ENCODE data around the gene TMEM91.
A peak's percentile ranks its signal among the peaks of the same experiment; 100 is the strongest.

The TMEM91 gene

DNA sequence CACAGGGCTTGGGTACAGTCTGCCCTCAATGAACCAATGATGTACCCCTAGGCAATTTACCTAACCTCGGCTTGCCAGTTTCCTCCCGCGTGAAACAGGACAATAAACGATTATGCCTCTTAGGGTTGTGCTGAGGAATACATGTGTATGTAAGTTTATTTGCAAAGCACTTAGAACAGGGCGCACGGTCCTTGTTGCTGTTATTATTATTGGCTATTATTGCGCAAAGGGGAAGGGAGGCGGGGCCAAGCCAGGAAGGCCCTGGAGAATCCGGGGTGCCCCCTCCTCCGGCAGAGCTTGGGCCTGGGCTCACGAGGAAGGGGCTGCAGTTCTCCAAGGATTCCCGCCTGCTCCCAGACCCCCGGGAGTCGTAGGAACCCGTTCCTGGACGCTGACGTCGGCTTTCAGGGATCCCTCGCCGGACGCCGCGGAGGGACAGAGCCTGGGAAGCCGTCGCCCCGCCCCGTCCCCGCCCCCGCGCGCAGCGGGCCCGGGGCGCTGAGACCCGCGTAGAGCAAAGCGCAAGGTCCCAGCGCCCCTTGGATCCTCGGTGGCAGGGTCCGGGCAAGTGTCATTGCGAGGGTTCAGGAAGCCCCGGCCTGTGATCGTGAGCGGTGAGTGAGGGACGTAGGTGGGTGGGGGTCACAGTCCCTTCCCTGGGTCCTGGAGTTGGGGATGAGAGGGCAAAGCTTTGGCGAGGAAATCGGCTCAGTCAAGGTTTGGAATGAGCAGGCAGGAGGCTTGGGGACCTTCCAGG is at the start of gene TMEM91:
TSS of gene TMEM91 (plus strand) at position 293 of the 757 bp plus-strand sequence. CDS start 1,777 bp downstream, outside the sequence.
- H3K9ac ChIP-seq (ENCODE audit: insufficient read length): peak within 1 kb of the TSS; percentile 63
- no peaks in the 10 kb centered on the region for H3K9me3 ChIP-seq (ENCODE audit: low read depth, low read length)
- H3K4me3 ChIP-seq: peak within 1 kb of the TSS; percentile 89
- DNase-seq (ENCODE audit: low read depth, low spot score): no peak
- no peaks in the 10 kb centered on the region for H3K36me3 ChIP-seq (ENCODE audit: insufficient read depth, low read length)
- TF ChIP-seq FOXP2 (optimal IDR thresholded peaks at IDR 0.05; ENCODE audit: control extremely low read depth, extremely low read length, insufficient read depth) (no peak), POLR2AphosphoS5 (IDR thresholded peaks at IDR 0.05; ENCODE audit: borderline replicate concordance, low read depth, low read length) (no peak; the same call in 1 of the 2 replicates), EZH2 (IDR thresholded peaks at IDR 0.05) (no peak)
- no peak within 1 kb of the TSS for H3K27ac ChIP-seq

DNA sequence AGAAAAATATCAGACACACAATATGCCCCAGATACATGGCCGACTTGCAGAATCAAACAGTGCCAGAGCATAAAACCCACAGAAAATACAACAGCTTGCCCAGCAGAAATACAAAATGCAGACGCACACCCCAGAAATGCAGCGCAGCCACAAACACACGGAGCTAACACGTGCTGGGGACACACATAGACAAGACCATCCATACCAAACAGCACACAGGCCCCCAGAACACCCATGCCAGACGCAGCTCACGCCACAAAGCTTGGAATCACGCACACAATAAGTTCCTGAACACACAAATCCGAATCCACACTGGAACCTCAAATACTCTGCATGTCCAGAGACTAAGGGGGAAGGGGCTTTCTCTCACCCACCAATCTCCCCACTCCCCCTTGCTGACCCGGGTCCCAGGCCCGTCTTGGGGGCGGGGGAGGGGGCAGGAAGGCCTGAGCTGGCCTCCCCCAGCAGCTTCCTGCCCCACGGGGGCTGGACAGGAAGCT is 49.2 kb upstream of the TMEM91 start:
- no peak for DNase-seq (ENCODE audit: low read depth, low spot score)
- Histone ChIP-seq H3K9me3 (ENCODE audit: low read depth, low read length) (no peaks in the 10 kb centered on the region), H3K9ac (ENCODE audit: insufficient read length) (no peak overlapping the region), H3K27ac (peak overlapping the region; percentile 54), H3K4me3 (no peak overlapping the region), H3K36me3 (ENCODE audit: insufficient read depth, low read length) (peaks cover 29% of the 10 kb centered on the region)
- TF ChIP-seq EZH2 (IDR thresholded peaks at IDR 0.05): no peak

DNA sequence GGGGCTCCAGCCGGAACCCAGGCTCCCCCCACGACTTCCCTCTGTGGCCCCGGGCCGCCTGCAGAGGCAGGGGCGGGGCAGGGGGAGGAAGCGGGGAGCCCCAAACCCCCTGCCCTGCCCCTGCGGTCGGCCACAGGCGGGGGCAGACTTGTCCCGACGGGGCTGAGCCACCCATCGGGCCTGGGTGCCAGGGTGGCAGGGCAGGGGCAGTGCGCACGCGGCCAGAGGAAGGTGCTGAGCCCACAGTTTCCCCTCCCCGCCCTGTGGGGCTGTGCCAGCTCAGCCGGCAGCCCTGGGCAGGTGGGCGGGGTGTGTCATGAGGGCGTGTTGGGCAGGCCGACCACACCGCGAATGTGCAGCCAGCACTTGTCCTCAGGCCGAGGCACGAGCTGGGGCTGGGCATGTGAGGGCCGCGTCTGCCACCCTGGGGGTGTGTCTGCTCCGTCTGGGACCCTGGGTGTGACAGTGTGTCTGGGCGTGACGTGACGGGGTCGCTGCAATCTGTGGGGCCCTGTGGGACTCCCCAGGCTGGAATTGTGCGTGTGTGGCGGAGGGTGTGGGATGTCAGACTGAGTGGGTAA is 48.7 kb upstream of the TMEM91 start:
- Histone ChIP-seq H3K9ac (ENCODE audit: insufficient read length) (no peak overlapping the region), H3K9me3 (ENCODE audit: low read depth, low read length) (no peaks in the 10 kb centered on the region), H3K4me3 (no peak overlapping the region), H3K27ac (peak overlapping the region; percentile 54; the same call in 1 of the 2 replicates), H3K36me3 (ENCODE audit: insufficient read depth, low read length) (peaks cover 34% of the 10 kb centered on the region)
- no peak for TF ChIP-seq FOXP2 (optimal IDR thresholded peaks at IDR 0.05; ENCODE audit: control extremely low read depth, extremely low read length, insufficient read depth)
- no peak; the same call in 1 of the 2 replicates for TF ChIP-seq POLR2AphosphoS5 (IDR thresholded peaks at IDR 0.05; ENCODE audit: borderline replicate concordance, low read depth, low read length)
- no peak for TF ChIP-seq EZH2 (IDR thresholded peaks at IDR 0.05)
- no peak for DNase-seq (ENCODE audit: low read depth, low spot score)

DNA sequence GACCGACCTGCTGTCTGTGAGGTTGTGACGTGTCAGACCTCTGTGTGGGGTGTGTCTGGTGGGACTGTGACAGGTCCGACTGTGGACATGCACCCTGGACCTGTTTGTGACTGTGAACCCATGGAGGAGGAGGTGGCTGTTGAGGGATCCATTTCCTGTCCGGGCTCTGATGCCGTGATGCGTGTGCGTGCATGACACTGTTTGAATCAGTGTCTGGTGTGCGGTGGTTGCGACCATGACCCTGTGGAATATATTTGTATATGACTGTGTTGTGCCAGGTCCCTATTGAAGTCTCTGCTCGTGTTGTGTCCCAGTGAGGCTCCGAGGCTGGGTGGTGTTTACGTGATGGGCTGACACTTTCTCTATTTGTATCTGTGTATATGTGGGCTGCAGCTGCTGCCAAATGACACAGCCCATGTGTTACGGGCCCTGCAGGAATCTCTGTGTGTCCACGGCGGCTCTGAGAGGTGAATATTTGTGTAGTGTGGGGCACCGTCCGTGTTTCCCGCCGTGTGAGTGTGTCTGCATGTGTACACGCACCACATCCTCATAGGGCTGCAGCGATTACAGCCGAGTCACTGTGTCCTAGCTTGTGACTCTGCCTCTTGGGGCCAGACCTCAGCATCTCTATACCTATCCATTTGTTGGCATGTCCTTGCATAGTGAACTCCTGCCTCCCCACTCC is 48.0 kb upstream of the TMEM91 start:
- Histone ChIP-seq H3K9me3 (ENCODE audit: low read depth, low read length) (no peaks in the 10 kb centered on the region), H3K9ac (ENCODE audit: insufficient read length) (no peak overlapping the region), H3K36me3 (ENCODE audit: insufficient read depth, low read length) (peaks cover 36% of the 10 kb centered on the region), H3K4me3 (no peak overlapping the region), H3K27ac (no peak overlapping the region)
- TF ChIP-seq EZH2 (IDR thresholded peaks at IDR 0.05): no peak
- TF ChIP-seq FOXP2 (optimal IDR thresholded peaks at IDR 0.05; ENCODE audit: control extremely low read depth, extremely low read length, insufficient read depth): no peak
- TF ChIP-seq POLR2AphosphoS5 (IDR thresholded peaks at IDR 0.05; ENCODE audit: borderline replicate concordance, low read depth, low read length): no peak
- no peak for DNase-seq (ENCODE audit: low read depth, low spot score)

DNA sequence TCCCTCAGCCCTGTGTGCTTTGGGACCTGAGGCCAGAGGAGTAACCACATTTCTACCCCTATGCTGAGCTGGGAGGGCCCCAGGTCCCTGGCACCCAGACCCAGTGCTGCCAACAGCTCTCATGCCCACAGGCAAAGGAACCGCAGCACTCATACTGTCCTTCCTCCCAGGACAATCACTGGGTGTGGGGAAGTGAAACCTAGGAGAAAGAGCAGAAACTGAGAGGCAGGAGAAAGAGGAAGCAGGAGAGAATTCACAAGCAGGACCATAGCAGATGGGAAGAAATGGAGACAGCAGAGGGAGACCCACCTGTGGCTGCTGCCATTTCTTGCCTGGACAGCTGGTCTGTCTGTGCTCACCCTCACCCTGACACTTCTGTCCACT is 47.5 kb upstream of the TMEM91 start:
- peaks cover 36% of the 10 kb centered on the region for H3K36me3 ChIP-seq (ENCODE audit: insufficient read depth, low read length)
- TF ChIP-seq EZH2 (IDR thresholded peaks at IDR 0.05) (no peak), FOXP2 (optimal IDR thresholded peaks at IDR 0.05; ENCODE audit: control extremely low read depth, extremely low read length, insufficient read depth) (no peak), POLR2AphosphoS5 (IDR thresholded peaks at IDR 0.05; ENCODE audit: borderline replicate concordance, low read depth, low read length) (no peak)
- no peak for DNase-seq (ENCODE audit: low read depth, low spot score)
- no peak overlapping the region for H3K4me3 ChIP-seq
- H3K9me3 ChIP-seq (ENCODE audit: low read depth, low read length): no peaks in the 10 kb centered on the region
- no peak overlapping the region for H3K27ac ChIP-seq
- H3K9ac ChIP-seq (ENCODE audit: insufficient read length): no peak overlapping the region

GRCh38 chr19:41330481-41330880 is 45.9 kb upstream of the TMEM91 start:
- H3K9ac ChIP-seq (ENCODE audit: insufficient read length): no peak overlapping the region
- no peak overlapping the region for H3K4me3 ChIP-seq
- H3K27ac ChIP-seq: no peak overlapping the region
- H3K9me3 ChIP-seq (ENCODE audit: low read depth, low read length): no peaks in the 10 kb centered on the region
- TF ChIP-seq EZH2 (IDR thresholded peaks at IDR 0.05) (no peak), FOXP2 (optimal IDR thresholded peaks at IDR 0.05; ENCODE audit: control extremely low read depth, extremely low read length, insufficient read depth) (no peak), POLR2AphosphoS5 (IDR thresholded peaks at IDR 0.05; ENCODE audit: borderline replicate concordance, low read depth, low read length) (no peak)
- no peak for DNase-seq (ENCODE audit: low read depth, low spot score)
- H3K36me3 ChIP-seq (ENCODE audit: insufficient read depth, low read length): peaks cover 39% of the 10 kb centered on the region

DNA sequence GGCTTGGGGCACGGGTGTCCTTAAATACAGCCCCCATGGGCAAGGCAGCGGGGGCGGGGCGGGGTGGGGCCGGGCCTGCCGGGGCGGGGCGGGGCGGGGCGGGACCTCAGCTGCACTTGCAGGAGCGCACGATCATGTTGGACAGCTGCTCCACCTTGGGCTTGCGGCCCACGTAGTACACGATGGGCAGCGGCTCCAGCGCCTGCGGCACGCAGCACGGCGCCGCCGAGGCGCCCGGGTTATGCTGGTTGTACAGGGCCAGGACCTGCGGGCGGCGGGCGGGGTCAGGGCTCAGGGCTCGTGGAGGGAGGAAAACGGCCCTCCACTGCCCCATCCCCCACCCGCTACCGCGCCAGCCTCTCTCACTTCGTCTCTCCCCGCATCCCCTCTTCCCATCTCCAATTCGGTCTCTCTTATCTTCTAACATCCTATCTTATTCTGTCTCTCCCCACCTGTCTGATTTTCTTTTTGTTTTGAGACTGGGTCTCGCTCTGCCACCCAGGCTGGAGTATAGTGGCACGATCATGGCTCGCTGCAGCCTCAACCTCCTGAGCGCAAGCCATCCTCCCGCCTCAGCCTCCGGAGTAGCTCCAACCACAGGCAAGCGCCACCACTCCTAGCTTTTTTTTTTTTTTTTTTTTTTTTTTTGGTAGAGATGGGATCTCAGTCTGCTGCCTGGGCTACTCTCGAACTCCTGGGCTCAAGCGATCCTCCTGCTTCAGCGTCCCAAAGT is 45.2 kb upstream of the TMEM91 start:
- no peak for TF ChIP-seq FOXP2 (optimal IDR thresholded peaks at IDR 0.05; ENCODE audit: control extremely low read depth, extremely low read length, insufficient read depth)
- TF ChIP-seq EZH2 (IDR thresholded peaks at IDR 0.05): no peak
- Histone ChIP-seq H3K4me3 (no peak overlapping the region), H3K27ac (no peak overlapping the region), H3K36me3 (ENCODE audit: insufficient read depth, low read length) (peaks cover 40% of the 10 kb centered on the region), H3K9me3 (ENCODE audit: low read depth, low read length) (no peaks in the 10 kb centered on the region), H3K9ac (ENCODE audit: insufficient read length) (no peak overlapping the region)
- DNase-seq (ENCODE audit: low read depth, low spot score): no peak

DNA sequence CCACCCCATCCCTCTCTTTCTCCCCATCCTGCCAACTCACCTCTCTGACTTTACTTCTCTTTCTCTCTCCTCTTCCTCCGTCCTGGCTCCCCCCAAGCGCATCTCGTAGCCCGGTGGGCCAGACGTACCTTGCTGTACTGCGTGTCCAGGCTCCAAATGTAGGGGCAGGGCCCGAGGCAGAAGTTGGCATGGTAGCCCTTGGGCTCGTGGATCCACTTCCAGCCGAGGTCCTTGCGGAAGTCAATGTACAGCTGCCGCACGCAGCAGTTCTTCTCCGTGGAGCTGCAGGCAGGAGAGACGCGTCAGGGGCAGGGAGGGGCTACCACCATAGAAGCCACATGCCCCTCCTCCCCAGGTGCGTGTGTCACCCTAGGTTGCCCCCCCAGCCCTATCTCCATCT is 44.3 kb upstream of the TMEM91 start:
- Histone ChIP-seq H3K9me3 (ENCODE audit: low read depth, low read length) (no peaks in the 10 kb centered on the region), H3K9ac (ENCODE audit: insufficient read length) (no peak overlapping the region), H3K36me3 (ENCODE audit: insufficient read depth, low read length) (peaks cover 45% of the 10 kb centered on the region), H3K27ac (no peak overlapping the region), H3K4me3 (no peak overlapping the region)
- no peak for TF ChIP-seq EZH2 (IDR thresholded peaks at IDR 0.05)
- TF ChIP-seq POLR2AphosphoS5 (IDR thresholded peaks at IDR 0.05; ENCODE audit: borderline replicate concordance, low read depth, low read length): no peak
- TF ChIP-seq FOXP2 (optimal IDR thresholded peaks at IDR 0.05; ENCODE audit: control extremely low read depth, extremely low read length, insufficient read depth): no peak
- no peak for DNase-seq (ENCODE audit: low read depth, low spot score)
